Measurements from ENCODE around the gene CAPN13.

The CAPN13 gene, protein sequence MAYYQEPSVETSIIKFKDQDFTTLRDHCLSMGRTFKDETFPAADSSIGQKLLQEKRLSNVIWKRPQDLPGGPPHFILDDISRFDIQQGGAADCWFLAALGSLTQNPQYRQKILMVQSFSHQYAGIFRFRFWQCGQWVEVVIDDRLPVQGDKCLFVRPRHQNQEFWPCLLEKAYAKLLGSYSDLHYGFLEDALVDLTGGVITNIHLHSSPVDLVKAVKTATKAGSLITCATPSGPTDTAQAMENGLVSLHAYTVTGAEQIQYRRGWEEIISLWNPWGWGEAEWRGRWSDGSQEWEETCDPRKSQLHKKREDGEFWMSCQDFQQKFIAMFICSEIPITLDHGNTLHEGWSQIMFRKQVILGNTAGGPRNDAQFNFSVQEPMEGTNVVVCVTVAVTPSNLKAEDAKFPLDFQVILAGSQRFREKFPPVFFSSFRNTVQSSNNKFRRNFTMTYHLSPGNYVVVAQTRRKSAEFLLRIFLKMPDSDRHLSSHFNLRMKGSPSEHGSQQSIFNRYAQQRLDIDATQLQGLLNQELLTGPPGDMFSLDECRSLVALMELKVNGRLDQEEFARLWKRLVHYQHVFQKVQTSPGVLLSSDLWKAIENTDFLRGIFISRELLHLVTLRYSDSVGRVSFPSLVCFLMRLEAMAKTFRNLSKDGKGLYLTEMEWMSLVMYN

DNA sequence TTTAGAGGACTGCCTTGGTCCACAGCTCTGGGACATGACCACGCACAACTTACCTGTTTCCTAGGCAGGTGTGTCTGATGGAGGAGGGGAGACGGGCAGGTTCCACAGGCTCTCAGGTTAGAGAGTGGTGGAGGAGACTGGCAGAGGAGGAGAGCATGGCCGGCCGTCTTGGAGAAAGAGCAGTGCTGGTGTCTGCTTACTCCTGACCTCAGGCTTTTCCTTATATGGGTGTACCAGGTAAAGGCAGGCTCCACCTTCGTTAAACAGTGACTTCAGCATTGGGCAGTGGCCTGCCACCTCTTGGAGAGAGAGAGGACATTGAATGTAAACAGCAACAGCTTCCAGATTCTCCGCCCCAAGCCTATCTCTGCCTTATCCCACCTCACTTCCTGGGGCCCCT lies at the start of gene CAPN13:
TSS of gene CAPN13 (minus strand) at position 198 of the 400 bp plus-strand sequence. CDS start 20,121 bp downstream, outside the sequence.
- DNase-seq (ENCODE audit: low spot score), result no peak

DNA sequence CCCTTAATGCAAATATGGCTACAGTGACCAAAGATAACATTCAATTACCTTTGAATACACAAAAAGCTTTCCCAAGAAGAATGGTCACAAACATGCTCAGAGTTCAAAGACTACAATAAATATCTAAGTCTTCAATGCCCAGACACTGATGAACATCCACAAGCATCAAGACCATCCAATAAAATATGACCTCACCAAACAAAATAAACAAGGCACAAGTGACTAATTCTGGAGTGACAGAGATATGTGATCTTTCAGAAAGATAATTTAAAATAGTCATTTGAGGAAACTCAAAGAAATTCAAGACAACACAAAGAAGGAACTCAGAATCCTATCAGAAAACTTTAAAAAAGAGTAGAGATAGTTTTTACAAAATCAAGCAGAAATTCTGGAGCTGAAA lies 40.6 kb upstream of the CAPN13 start:
- no peak for DNase-seq (ENCODE audit: low spot score)

DNA sequence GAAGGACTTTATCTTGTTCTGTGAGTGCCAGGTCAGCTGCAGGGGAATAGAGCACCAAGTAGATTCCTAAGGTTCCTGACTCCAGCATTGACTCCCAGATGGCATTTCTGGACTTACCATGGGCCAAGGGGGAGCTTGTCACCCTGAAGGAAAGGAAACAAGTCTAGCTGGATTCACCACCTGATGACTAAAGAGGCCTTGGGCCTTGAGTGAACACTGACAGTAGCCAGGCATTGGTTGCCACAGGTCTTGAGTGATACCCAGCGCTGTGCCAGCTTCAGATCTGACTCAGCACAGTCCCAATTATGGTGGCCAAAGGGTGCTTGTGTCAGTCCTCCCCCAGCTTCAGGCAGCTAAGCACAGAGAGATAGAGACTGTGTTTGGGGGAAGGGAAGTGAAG lies 40.1 kb upstream of the CAPN13 start:
- no peak for DNase-seq (ENCODE audit: low spot score)

DNA sequence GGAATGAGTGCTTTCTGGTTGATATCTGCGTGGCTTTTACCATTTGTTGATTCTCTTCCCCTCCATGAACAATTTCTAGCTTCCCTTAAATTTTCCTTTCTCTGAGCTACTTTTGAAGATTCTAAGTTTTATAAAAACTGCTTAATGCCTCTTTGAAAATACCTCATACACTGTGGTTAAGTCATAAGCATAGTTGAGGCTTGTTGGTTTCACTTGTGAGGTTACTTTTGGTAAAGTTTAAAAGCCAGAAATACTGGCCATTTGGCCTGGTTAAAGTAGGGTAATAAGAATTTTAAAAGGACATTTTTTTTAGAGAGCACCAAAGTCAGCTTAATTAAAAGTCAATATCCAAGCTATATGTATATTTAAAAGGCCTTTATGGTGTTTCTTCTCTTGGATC lies 21.3 kb upstream of the CAPN13 start:
- DNase-seq (ENCODE audit: low spot score), result no peak

DNA sequence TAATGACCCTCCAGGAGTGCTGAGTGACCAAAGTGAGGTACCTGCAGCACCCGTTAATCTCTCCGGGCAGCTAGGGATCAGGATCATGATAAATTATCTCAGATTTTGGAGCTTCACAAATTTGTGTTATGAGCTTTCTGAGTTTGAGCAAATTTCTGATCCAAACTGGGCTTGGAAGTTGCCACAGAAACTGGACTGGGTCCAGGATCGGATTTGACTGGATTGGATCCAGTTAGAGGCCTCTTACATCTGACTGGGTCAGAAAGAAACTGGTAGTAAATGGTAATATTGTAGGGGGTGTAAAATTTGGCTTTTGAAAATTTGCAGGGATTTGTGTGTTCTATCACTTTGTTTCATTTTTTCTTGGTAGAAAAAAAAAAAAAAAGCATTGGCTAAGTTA lies 19.7 kb upstream of the CAPN13 start:
- DNase-seq (ENCODE audit: low spot score), result no peak

DNA sequence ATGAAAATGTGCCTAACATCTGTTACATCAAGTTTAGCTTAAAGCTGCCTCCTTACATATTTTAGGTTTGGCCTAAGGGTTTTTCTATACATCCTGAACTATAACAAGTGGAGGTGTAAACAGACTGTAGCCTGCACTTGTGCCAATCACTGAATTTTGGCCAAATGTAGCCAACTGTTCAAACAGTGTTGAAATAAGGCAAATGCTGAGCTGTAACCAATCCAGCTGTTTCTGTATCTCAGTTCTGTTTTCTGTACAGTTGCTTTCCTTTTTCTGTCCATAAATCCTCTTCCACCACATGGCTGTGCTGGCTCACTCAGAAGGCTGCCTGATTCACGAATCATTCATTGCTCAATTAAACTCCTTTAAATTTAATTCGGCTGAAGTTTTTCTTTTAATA lies 19.2 kb upstream of the CAPN13 start:
- DNase-seq (ENCODE audit: low spot score), result no peak

DNA sequence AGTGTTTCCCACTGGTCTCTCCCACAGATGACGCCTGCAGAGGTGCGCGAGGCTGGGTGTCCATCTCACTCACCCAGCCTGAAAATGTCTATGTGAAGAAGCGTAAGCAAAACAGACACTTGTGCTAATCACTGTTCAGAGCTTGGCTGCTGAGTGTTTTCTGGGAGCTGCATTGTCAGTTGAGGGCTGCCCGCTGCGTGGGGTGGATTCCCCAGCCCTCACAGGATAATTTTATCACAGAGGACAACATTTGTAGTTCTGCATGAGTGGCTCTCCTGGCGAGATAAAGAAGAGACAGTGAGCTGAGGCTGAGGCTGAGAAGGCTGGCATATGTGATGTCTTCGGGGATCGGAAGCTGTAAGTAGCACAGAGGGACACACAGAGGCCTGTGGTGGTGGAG lies 16.2 kb upstream of the CAPN13 start:
- no peak for DNase-seq (ENCODE audit: low spot score)

DNA sequence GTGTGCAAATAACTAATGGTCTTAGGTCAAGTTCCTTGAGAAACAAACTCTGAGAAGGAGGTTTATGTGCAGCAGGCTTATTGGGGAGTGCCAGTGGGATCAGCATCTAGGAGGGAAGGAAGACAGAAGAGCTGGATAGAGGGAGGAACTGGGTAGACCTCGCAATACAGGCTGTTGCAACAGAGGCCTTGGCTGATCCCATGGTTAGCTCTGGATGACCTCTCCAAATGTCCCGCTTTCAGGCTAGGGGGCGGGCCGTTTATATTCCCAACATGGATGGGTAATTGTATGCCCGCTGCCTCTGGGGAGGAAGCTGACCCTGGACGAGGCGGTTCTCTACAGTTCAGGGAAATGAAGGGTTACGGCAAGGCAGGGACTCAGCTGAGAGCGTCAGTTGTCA lies 14.7 kb upstream of the CAPN13 start:
- DNase-seq (ENCODE audit: low spot score), result no peak

DNA sequence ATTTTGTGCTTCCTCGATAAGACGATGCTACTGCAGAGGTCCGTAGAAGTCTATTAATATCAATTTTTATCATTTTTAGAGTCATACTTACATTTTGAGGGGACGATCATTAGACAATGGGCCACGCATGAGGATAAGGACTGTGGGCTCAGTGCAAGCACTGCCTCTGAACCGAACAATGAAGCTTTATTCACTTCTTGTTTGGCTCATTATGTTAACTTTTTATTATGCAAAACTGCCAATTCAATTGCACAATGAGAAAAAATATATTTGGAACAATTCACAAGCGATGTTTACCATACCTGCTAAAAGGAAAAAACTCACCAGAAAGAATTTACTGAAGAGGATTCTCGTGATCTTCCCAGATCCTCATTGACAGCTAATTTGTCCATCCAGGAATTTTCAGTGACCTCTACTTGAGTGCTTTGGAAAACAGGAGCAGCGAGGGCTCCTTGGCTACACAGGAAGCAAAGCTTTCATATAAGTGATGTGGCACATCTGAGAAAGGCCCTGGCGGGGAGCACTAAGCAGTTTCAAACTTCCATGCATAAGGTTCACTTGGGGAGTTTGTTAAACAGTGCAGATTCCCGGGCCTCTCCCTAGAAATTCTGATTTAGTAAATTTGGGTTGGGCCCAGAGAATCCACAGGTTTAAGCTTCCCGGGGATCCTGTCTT lies 13.3 kb upstream of the CAPN13 start:
- no peak for DNase-seq (ENCODE audit: low spot score)

DNA sequence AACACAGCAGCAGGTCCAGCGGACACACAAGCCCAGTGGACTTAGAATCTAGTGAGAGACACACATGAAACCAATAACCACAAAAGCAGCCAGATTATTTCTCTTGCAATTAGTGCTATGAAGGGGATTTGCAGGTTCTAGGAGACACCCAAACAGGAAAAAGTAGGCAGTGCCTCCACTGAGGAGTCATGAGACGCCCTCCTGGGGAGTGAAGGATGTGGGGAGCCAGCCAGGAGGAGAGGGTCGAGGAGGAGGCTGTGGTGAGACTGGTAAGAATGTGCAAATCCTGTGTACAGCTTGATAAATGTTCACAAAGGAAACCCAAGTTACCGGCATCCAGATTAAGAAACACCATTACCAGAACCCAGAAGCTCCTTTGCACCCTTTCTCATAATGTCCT lies 2.7 kb upstream of the CAPN13 start:
- no peak for DNase-seq (ENCODE audit: low spot score)

DNA sequence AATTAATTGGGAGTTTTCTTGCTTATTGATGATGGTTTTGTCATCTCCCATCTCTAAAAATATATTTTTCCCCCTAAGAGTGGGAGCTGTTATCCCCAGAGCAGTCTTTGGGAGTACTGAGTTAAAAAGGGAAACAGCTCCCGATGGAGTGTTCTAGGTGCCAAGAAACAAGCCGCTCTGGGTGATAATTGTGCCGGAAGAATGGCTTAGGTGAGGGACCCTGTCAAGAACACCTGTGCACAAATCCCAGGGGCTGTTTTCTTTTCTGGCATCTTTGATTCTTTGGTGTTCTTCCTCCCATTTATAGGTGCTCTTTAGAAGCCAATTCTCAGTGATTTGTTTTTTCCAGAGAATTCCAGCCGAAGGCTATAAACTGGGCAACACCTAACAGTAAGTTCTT lies 1.4 kb upstream of the CAPN13 start:
- no peak for DNase-seq (ENCODE audit: low spot score)

DNA sequence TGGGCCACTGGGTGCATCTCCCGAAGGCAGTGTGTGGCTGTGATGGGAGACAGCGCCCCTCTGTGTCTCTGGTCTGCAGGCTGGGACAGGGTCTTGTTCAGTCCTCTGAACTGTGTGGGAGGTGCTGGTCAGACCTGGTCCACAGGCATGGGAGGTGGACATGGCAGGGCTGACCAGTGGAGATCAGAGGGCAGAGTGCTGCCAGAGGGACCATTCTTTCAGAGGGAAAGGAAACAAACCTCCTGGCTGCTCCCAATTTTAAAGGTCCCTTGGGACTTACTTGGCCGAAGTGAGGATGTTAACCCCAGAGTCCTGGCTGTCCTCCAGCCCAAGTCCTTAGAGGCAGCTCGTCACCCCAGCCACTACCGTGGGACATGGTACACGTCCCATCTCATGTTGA lies 4.0 kb downstream of the CAPN13 start:
- DNase-seq (ENCODE audit: low spot score), result no peak

DNA sequence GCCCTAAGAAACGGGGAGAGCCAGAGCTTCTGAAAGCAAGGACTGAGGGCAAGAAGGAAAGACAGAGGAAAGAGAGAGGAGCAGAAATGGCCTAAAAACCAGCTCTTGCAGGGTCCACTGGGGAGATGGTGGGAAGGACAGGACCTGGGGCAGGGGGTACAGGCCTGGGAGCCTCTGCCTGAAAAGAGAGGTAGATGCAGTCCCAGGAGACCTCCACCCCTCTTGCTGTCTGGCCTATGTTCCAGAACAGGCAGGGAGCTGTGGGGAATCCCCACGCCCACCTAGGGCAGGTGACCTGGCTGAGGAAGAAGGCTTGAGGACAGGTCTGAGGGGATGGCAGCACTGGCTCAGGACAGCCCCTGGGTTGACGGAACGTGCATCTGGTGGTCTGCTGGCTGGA lies 4.6 kb downstream of the CAPN13 start:
- no peak for DNase-seq (ENCODE audit: low spot score)

DNA sequence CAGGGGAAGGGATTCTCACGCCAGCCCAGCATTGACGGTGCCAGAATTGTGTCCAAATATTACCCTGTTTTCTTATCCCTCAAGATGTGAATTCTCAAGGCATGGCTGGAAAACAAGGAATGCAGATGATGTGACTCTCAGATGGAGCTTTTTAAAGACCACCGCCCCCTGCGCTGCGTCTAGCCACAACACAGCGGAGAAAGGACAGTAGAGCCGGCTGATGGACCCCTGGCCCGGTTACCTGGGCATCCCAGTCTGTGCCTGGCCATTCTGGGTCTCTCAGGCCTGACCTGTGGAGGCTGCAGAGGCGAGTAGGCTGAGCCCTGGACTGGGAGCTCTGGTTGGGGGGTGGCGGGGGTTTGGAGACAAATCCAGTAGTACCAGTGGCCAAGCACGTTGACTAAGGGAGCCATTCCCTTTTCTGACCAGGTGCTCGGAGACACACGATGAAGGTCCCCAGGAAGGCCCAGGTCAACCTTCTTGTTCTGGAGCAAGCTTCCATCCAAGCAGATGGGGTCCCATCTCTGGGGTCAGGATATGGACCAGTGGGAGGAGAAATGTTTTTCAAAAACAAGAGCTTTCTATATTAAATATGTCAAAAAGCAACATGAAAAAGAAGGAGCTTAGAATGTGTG lies 5.3 kb downstream of the CAPN13 start:
- DNase-seq (ENCODE audit: low spot score), result no peak

DNA sequence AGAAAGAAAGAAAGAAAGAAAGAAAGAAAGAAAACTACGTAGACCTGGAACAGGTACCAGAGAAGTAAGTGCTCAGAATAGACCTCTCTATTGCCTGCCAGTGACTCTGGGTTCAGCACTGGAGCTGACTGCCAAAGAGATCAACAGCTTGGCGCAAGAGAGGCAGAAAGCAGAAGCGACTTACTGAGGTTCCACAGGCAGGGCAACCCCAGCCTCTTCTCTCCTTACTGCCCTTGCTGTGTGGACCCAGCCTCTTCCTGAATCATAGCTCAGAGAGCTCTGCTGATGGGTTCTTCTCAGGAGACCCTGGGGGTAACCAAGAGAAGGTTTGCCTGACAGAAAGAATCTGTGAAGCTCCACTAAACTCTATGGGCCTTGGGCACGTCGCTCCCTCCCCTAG lies 7.1 kb downstream of the CAPN13 start:
- no peak for DNase-seq (ENCODE audit: low spot score)

DNA sequence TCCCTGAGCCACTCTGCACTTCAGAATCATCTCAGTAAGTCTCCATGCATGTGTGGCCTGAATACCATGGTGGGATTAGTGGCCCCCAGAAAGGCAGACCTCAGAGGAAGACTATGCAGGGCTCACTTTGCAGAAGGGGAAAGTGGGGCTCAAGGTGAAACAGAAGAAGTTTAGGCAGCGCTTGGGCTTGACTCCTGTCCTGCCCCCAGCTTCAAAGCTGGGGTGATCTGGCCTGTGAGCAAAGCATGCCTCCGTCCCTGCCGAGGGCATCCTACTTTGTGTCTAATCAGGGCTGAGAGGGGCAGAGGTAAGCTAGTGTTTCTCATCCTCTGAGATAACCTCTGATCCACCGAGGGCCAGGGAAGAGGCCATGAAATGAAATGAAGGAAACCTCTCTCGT lies 7.9 kb downstream of the CAPN13 start:
- DNase-seq (ENCODE audit: low spot score), result no peak

DNA sequence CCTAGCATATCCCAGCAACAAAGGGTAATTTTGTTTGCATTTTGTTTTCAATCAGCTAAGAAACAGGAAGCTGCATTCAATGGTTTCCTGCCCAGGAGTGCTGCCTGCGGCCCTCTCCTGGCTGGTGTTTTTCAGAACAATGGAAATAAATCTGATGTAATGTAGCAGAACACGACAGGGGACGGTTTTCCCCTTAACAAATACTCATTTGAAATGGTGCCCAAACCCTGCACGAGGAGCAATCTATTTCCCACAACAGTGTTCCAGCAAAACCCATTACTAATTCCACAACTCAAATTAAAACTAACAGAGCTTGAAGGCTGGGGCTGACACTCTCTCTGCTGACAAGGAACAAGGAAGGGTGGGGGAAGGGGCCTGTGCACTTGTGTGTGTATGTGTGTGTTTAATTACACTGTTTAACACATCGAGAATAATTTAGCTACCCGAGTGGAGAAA lies 8.7 kb downstream of the CAPN13 start:
- no peak for DNase-seq (ENCODE audit: low spot score)

DNA sequence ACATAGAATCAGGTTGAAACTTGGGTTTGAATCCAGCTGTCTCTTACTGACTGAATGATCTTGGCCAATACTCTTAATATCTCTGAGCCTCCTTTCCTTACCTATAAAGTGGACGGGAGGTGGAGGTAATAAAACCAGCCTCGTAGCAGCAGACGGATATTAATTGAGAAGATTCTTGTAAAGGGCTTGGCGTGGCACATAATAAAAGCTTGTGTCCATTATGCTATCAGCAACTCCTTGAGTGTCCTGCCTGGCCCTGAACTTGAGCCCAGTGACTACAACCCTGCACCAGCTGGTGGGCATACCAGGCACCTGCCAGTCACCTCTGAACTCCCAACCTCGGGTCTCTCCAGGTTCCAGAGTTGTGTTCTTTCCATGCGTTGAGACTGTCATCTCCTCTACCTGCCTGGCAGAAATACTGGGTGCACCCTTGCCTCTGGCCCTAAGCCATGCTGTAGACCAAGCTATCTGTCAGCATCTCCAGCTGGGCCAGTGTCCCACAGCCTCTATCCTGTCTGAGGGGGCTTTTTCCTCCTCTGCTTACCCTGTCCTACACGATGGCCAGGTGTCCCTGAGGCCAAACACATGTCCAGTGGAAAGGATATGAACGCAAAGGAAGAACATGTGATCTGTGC lies 9.7 kb downstream of the CAPN13 start:
- DNase-seq (ENCODE audit: low spot score), result no peak

DNA sequence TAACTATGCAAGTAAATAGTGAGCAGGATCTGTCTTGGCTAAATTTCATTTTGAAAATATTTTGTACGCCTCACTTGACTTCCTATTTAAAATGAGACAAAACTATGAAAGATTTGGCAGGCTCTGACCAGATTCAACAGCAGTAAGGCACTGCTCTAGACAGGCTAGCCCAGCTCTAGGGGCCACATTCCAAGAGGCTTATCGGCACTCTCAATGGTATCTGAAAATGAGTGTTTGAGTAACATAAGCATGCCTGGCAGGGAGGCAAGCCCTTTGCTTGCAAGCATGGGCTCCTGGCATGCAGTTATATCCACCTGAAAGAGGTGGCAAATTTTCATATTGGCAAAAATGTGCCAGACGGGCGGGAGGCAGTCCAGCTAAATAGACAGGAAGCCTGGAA lies 10.5 kb downstream of the CAPN13 start:
- DNase-seq (ENCODE audit: low spot score), result no peak

DNA sequence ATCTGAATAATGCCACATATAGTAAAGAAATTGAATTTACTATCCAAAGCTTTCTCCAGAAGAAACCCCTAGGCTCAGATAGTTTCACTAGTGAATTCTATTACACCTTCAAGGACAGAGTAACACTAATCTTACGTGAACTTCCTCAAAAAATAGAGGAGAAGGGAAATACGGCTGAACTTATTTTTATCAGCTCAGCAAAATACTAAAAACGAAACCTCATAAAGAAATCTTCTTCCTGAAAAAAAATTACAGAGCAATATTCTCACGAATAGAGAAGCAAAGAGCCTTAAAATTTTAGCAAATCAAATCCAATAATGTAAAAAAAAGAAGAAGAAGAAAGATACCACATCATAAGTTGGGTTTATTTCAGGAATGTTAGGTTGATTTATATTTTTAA lies 14.7 kb downstream of the CAPN13 start:
- DNase-seq (ENCODE audit: low spot score), result no peak

DNA sequence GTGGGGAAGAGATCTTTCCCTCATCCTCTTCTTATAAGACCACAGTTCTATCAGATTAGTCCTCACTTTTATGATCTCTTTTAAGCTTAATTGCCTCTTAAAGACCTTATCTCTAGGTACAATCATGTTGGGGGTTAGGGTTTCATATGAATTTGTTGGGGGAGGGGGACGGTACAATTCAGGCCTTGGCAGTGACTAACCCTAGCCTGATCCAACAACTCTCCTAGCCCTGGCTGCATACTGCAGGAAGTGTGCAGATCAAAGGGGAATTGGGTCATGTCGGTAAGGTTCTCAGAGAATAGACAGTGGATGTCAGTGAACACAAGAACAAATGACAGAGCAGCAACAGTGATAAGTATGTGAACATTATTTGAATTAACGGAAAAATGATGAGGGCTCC lies 16.4 kb downstream of the CAPN13 start:
- no peak for DNase-seq (ENCODE audit: low spot score)

DNA sequence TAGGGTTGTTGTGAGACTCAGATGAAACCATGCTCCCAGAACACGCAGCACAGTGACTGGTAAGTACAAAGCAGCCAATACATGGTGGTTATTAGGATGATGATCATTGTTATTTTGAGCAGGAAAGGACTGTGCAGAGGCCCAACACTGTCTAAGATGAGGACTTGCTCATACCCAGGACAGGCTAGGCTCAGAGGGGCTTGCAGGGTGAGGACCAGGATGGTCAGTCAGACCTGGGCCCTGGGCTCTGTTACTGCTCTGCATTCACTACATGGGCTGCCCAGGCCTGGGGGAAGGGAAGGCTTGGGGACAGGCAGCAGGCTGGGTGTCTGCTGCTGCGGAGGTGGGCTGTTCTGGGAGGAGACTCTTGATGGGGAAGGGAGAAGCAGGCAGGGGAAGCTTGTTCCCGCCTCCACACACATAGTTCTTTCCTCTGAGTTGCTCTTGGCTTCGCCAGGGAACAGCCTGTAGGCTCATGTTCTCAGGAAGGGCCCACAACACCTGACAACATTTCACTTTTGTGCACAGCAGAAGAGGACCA lies 17.5 kb downstream of the CAPN13 start:
- DNase-seq (ENCODE audit: low spot score), result no peak

Data from AG20443 (cell line).